ENCODE results near the gene METTL16.

DNA sequence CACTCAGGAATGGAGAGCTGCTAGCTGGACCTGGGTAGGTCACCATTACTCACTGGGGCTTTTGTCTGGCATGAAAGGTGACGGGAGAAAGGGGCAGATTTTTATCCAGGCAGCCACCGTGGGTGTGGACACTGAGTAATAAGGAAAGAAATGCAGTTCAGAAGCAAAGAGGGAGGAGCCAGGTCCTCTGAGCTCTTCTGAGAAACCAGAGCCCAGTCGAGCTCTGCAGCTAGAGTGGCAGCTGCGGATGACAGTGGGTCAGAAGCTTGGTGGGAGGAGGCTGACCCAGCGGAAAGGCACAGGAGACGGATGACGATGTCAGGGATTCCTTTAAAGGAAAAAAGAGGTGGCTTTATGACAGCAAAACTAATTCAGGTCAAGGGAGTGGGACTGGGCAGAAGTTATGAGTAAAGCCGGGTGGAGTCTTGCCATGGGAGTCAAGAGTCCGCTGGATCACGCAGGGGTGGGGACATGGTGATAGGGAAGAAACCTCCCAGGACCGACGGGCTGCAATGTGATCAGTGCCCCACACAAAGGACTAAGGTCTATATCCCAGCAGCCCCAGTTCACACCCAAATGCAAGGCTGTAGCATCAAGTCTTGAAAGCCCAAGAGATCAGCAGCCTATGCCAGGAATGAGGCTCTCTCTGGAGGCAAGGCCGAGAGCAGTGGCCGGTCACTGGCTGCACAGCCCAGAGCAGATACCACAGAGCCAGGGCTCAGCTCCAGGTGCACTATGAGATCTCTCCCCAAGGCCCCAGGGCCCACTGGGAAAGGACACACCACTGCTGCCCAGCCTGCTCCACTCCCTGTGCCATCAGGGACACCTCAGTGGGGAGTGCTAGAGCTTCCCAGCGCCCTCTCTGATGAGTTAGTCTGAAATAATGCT lies 104.5 kb downstream of the METTL16 start:
- TF ChIP-seq YY1 (IDR thresholded peaks at IDR 0.05; ENCODE audit: borderline replicate concordance in 1 of 3, control insufficient read depth in 1 of 3, extremely low read depth in 1 of 3, insufficient read depth in 3 of 3, insufficient read length in 1 of 3, insufficient replicate concordance in 2 of 3, low read depth in 1 of 3, low read length in 2 of 3): no peak
- TF ChIP-seq, protein P1, sequence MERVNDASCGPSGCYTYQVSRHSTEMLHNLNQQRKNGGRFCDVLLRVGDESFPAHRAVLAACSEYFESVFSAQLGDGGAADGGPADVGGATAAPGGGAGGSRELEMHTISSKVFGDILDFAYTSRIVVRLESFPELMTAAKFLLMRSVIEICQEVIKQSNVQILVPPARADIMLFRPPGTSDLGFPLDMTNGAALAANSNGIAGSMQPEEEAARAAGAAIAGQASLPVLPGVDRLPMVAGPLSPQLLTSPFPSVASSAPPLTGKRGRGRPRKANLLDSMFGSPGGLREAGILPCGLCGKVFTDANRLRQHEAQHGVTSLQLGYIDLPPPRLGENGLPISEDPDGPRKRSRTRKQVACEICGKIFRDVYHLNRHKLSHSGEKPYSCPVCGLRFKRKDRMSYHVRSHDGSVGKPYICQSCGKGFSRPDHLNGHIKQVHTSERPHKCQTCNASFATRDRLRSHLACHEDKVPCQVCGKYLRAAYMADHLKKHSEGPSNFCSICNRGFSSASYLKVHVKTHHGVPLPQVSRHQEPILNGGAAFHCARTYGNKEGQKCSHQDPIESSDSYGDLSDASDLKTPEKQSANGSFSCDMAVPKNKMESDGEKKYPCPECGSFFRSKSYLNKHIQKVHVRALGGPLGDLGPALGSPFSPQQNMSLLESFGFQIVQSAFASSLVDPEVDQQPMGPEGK (CRISPR knock-in tag; IDR thresholded peaks at IDR 0.05; ENCODE audit: borderline replicate concordance): no peak

Data from K562 (cell line).